Endothelial cell of umbilical vein (primary cell): Measurements from ENCODE around the gene NAA11. TPM values are rescaled to one million over a fixed set of nuclear protein-coding genes. Genes with fewer than 3 reads are reported as not detected.

Experiments
- BruUV-seq: library from RNA; stranded (reverse); fragments of 400-500 nt; replicated peaks from 2 replicates; lab custom pipeline; 2021; lab: Mats Ljungman, UMichigan
- CTCF ChIA-PET: fragments of 300-600, 350-600 bp; sonication (Branson Sonifier 250); formaldehyde crosslinking; loops from one replicate; lab custom pipeline; 2021; ENCODE audit warnings: antibody characterized with exemption, inconsistent platforms; lab: Charles Lee
- POLR2A ChIA-PET: fragments of 300-600, 350-600 bp; sonication (Branson Sonifier 250); formaldehyde crosslinking; loops from one replicate; lab custom pipeline; 2021; ENCODE audit warnings: antibody characterized with exemption, inconsistent platforms; lab: Charles Lee
- DNase-seq: peaks from one replicate; pipeline ENCODE4 v3.0.0-alpha.2; 2011; ENCODE audit warnings: low read depth, low spot score
- FAIRE-seq: peaks from 2 replicates; lab custom pipeline; 2011; peaks lifted over from hg19 to GRCh38; lab: Jason Lieb, UNC
- H2AFZ ChIP-seq: 2 replicates; pipeline ENCODE4 v1.6.0; 2012; ENCODE audit warnings: low read depth, low read length, control low read depth, inconsistent platforms
- H3K27ac ChIP-seq: 2 replicates; pipeline ENCODE4 v1.5.1; 2011; ENCODE audit warnings: low read depth, mild to moderate bottlenecking, control low read depth, low read length, moderate library complexity; ENCODE audit not compliant: insufficient read depth
- H3K27me3 ChIP-seq, 2 experiments: 2 replicates each; pipeline versions ENCODE4 v1.6.0 to v1.6.1; 2011; ENCODE audit warnings: low read length in 2 of 2, mixed read lengths in 1 of 2; ENCODE audit not compliant: control insufficient read depth in 2 of 2, insufficient read depth in 2 of 2
- H3K36me3 ChIP-seq, 2 experiments: 2 replicates in 1 of 2; 3 replicates in 1 of 2; pipeline ENCODE4 v1.5.1; 2011; ENCODE audit warnings: low read length in 2 of 2, mild to moderate bottlenecking in 1 of 2, moderate library complexity in 1 of 2; ENCODE audit not compliant: control insufficient read depth in 2 of 2, insufficient read depth in 2 of 2; ENCODE audit errors: extremely low read depth in 1 of 2
- H3K4me1 ChIP-seq: 3 replicates; pipeline ENCODE4 v1.5.1; 2011; ENCODE audit warnings: mild to moderate bottlenecking, low read length; ENCODE audit not compliant: control insufficient read depth, insufficient read depth; ENCODE audit errors: extremely low read depth
- H3K4me2 ChIP-seq: 2 replicates; pipeline ENCODE4 v1.6.1; 2011; ENCODE audit warnings: low read length, control low read depth, mixed read lengths; ENCODE audit not compliant: insufficient read depth
- H3K4me3 ChIP-seq, 3 experiments: fragments of 200-600 bp in 1 of 3; sonication (generic), shearing (Covaris generic) in 1 of 3; replicated peaks in 1 of 3; 2 replicates each; pipeline ENCODE4 v1.5.1; 2011 to 2016; ENCODE audit warnings: control low read depth in 3 of 3, low read length in 3 of 3, mild to moderate bottlenecking in 2 of 3, inconsistent platforms in 1 of 3, low read depth in 1 of 3, moderate library complexity in 1 of 3; ENCODE audit not compliant: insufficient read depth in 1 of 3
- H3K79me2 ChIP-seq: 2 replicates; pipeline ENCODE4 v1.6.0; 2012; ENCODE audit warnings: low read length, inconsistent platforms; ENCODE audit not compliant: control insufficient read depth, insufficient read depth
- H3K9ac ChIP-seq: replicated peaks from 2 replicates; pipeline ENCODE3; 2011; ENCODE audit warnings: low read length, control low read depth; ENCODE audit not compliant: insufficient read depth; ENCODE audit errors: extremely low read depth
- H3K9me1 ChIP-seq: replicated peaks from 3 replicates; pipeline ENCODE4 v1.6.0; 2011; ENCODE audit warnings: mild to moderate bottlenecking, low read length; ENCODE audit not compliant: control insufficient read depth, insufficient read depth; ENCODE audit errors: extremely low read depth
- H3K9me3 ChIP-seq: replicated peaks from 2 replicates; pipeline ENCODE4 v1.5.1; 2012; ENCODE audit warnings: low read length, inconsistent platforms; ENCODE audit not compliant: control insufficient read depth, insufficient read depth
- H4K20me1 ChIP-seq: replicated peaks from 2 replicates; pipeline ENCODE3; 2011; ENCODE audit warnings: mild to moderate bottlenecking, low read length; ENCODE audit not compliant: control insufficient read depth, insufficient read depth; ENCODE audit errors: extremely low read depth
- GATA2 ChIP-seq: IDR thresholded peaks from 2 replicates; pipeline ENCODE4 v1.7.0; 2011; ENCODE audit warnings: low read depth, mild to moderate bottlenecking, moderate library complexity, mixed read lengths, low read length; ENCODE audit not compliant: insufficient read length, insufficient read depth
- MYC ChIP-seq: IDR thresholded peaks from one replicate; pipeline ENCODE4 v1.6.1; 2011; ENCODE audit warnings: mild to moderate bottlenecking, low read depth, low read length
- POLR2A ChIP-seq: IDR thresholded peaks from 2 replicates; pipeline ENCODE4 v1.6.1; 2012; ENCODE audit warnings: low read depth, mild to moderate bottlenecking, control low read depth, low read length
- POLR2AphosphoS5 ChIP-seq: IDR thresholded peaks from 2 replicates; pipeline ENCODE4 v1.6.1; 2012; ENCODE audit warnings: low read depth, mild to moderate bottlenecking, control low read depth, low read length, moderate library complexity; ENCODE audit not compliant: insufficient read depth
- dilution Hi-C: fragments of 300-500 bp; cut with MboI; formaldehyde crosslinking; loops from one replicate; pipeline ENCODE4 v1.15.0; 2019; ENCODE audit warnings: low sequenced_read_pairs; ENCODE audit not compliant: extremely low pct_ligation_motif_present
- intact Hi-C: fragments of 100-400 bp; cut with micrococcal nuclease; formaldehyde crosslinking; loops from one replicate; pipeline ENCODE4 v1.10.0; 2022
- polyA plus RNA-seq, 4 experiments: library from polyadenylated mRNA; depleted of rRNA in 3 of 4; stranded (reverse) in 3 of 4; unstranded in 1 of 4; fragments of >200 nt; gene quantifications; 2 replicates each; pipeline versions ENCODE4 v1.2.1 to v1.2.3, GENCODE V29; 2011 to 2012; ENCODE audit warnings: missing spikeins in 1 of 4
- total RNA-seq: library from RNA; stranded (reverse); gene quantifications from 2 replicates; pipeline ENCODE4 v1.2.3, GENCODE V29; 2021
- TF ChIP-seq, protein P1 (sequence below), 2 donors: IDR thresholded peaks; 1 replicate in 1 of 2; 2 replicates in 1 of 2; pipeline ENCODE4 v1.5.1; 2011; ENCODE audit warnings: low read length in 2 of 2, mild to moderate bottlenecking in 2 of 2, moderate library complexity in 2 of 2, control low read depth in 1 of 2, inconsistent platforms in 1 of 2, low read depth in 1 of 2; ENCODE audit not compliant: insufficient read depth in 1 of 2; ENCODE audit errors: extremely low read depth in 1 of 2
- TF ChIP-seq, protein P2 (sequence below): IDR thresholded peaks from 2 replicates; pipeline ENCODE4 v1.6.1; 2011; ENCODE audit not compliant: insufficient read depth, insufficient read length

NAA11 gene
- total and polyA plus RNA-seq, 2 donors (not counting 3 experiments of a cell fraction or from before 2014, with no cell fraction given), result not detected

DNA sequence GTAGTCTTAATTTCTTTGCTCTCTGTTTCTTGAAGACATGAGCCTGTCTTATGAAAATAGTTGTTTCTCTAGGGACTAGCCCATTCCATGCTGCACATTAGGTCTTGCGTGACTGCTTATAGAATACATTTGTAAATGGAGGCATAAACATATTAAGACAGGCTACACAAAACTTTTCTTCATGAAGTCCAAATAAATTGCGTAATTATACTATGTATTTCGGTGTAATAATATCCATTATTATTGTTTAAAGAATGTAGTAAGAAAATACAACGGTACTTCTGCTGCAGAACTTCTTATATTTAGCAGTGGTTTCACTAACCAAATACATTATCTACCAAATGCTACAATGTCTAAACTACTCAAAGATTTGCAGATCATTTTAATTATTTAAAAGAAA lies 8.5 kb upstream of the NAA11 start:
- TF ChIP-seq POLR2AphosphoS5, result no peak
- TF ChIP-seq, protein P1, sequence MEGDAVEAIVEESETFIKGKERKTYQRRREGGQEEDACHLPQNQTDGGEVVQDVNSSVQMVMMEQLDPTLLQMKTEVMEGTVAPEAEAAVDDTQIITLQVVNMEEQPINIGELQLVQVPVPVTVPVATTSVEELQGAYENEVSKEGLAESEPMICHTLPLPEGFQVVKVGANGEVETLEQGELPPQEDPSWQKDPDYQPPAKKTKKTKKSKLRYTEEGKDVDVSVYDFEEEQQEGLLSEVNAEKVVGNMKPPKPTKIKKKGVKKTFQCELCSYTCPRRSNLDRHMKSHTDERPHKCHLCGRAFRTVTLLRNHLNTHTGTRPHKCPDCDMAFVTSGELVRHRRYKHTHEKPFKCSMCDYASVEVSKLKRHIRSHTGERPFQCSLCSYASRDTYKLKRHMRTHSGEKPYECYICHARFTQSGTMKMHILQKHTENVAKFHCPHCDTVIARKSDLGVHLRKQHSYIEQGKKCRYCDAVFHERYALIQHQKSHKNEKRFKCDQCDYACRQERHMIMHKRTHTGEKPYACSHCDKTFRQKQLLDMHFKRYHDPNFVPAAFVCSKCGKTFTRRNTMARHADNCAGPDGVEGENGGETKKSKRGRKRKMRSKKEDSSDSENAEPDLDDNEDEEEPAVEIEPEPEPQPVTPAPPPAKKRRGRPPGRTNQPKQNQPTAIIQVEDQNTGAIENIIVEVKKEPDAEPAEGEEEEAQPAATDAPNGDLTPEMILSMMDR (IDR thresholded peaks at IDR 0.05; ENCODE audit: extremely low read depth in 1 of 2, insufficient read depth in 1 of 2, low read depth in 1 of 2, low read length in 2 of 2), result no peak
- TF ChIP-seq, protein P2, sequence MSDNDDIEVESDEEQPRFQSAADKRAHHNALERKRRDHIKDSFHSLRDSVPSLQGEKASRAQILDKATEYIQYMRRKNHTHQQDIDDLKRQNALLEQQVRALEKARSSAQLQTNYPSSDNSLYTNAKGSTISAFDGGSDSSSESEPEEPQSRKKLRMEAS, result no peak
- TF ChIP-seq MYC, result no peak
- no peak for TF ChIP-seq GATA2
- TF ChIP-seq POLR2A, result no peak
- intact Hi-C loops (no loop called here), dilution Hi-C loops (no loop called here)
- Histone ChIP-seq H3K27ac (no peak overlapping the region), H3K79me2 (no peaks in the 10 kb centered on the region), H3K9me3 (no peaks in the 10 kb centered on the region), H3K9ac (no peak overlapping the region), H4K20me1 (no peaks in the 10 kb centered on the region), H3K4me3 (no peak overlapping the region), H3K4me2 (no peak overlapping the region), H3K4me1 (no peaks in the 10 kb centered on the region), H3K9me1 (no peaks in the 10 kb centered on the region), H3K27me3 (no peaks in the 10 kb centered on the region), H3K36me3 (no peaks in the 10 kb centered on the region), H2AFZ (no peak overlapping the region)
- DNase-seq (no peak), FAIRE-seq (no peak)
- CTCF ChIA-PET, result no interaction called here
- BruUV-seq, result no TSS peak
- POLR2A ChIA-PET, result no interaction called here
